ENCODE results near the gene USF3. TPM values are rescaled to one million over a fixed set of nuclear protein-coding genes. Genes with fewer than 3 reads are reported as not detected.

Gene USF3
- total and polyA plus RNA-seq, 8 donors: 3.3 to 30.6 (median 7.6) TPM

DNA sequence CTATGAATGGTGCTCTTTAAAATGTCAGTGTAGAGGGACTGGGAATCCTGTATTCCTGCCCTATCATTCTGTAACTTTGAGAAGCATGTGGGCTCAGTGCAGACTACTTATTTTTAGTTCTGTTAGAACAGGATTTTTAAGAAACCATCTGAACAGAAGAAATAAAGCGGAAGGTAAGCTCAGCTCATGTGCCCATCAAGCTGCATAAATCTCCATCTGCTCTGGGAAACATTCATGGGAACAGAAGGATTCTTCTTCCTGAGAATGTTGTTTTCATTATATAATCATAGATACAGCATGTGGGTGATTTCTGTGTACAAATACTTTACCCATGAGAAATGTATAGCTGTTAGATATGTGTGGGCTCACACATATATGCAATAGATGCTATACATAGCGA, 94.2 kb downstream of the USF3 start:
- no peaks in the 10 kb centered on the region for H3K27me3 ChIP-seq
- WGBS, 5 donors: 96 to 99% (median 97%) methylated on average over 2 of the region's 2 CpGs
- intact Hi-C loops (cut with DNase I; ENCODE audit: low total_unique reads): no loop called here
- peaks cover 0 to 8% (median 0%) of the 10 kb centered on the region in 4 donors for H3K4me1 ChIP-seq
- no peaks in the 10 kb centered on the region for H3K9me3 ChIP-seq
- no peak for TF ChIP-seq EP300 (IDR thresholded peaks at IDR 0.05)
- TF ChIP-seq, protein P1, sequence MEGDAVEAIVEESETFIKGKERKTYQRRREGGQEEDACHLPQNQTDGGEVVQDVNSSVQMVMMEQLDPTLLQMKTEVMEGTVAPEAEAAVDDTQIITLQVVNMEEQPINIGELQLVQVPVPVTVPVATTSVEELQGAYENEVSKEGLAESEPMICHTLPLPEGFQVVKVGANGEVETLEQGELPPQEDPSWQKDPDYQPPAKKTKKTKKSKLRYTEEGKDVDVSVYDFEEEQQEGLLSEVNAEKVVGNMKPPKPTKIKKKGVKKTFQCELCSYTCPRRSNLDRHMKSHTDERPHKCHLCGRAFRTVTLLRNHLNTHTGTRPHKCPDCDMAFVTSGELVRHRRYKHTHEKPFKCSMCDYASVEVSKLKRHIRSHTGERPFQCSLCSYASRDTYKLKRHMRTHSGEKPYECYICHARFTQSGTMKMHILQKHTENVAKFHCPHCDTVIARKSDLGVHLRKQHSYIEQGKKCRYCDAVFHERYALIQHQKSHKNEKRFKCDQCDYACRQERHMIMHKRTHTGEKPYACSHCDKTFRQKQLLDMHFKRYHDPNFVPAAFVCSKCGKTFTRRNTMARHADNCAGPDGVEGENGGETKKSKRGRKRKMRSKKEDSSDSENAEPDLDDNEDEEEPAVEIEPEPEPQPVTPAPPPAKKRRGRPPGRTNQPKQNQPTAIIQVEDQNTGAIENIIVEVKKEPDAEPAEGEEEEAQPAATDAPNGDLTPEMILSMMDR (IDR thresholded peaks at IDR 0.05): no peak
- TF ChIP-seq POLR2AphosphoS5 (IDR thresholded peaks at IDR 0.05): no peak
- TF ChIP-seq POLR2A (IDR thresholded peaks at IDR 0.05): no peak
- H3K4me3 ChIP-seq: no peak overlapping the region
- no peak for DNase-seq
- peaks cover 0 to 37% (median 5%) of the 10 kb centered on the region in 4 donors for H3K36me3 ChIP-seq
- no peak overlapping the region for H3K27ac ChIP-seq

DNA sequence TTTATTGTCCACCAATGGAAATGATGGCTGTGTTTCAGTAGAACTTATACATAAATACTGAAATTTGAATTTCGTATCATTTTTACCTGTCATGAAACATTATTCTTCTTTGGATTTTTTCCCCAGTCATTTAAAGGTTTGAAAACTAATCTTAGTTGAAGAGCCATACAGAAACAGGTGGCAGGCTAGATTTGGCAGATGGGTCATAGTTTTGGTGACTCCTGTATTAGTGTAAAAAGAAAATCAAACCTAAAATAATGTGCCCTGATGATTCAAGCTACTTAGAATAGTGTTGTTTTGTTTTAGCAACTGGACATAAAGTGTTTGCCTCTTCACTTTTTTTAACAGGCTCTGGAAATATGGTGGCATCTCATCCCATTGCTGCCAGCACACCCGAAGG, 95.2 kb downstream of the USF3 start:
- DNase-seq: no peak
- intact Hi-C loops (cut with DNase I; ENCODE audit: low total_unique reads): no loop called here
- Histone ChIP-seq H3K36me3 (peaks cover 0 to 30% (median 5%) of the 10 kb centered on the region in 4 donors), H3K4me3 (no peak overlapping the region), H3K4me1 (no peaks in the 10 kb centered on the region), H3K27me3 (no peaks in the 10 kb centered on the region), H3K9me3 (no peaks in the 10 kb centered on the region), H3K27ac (no peak overlapping the region)
- TF ChIP-seq EP300 (IDR thresholded peaks at IDR 0.05) (no peak), POLR2AphosphoS5 (IDR thresholded peaks at IDR 0.05) (no peak), POLR2A (IDR thresholded peaks at IDR 0.05) (no peak)
- TF ChIP-seq, protein P1 (IDR thresholded peaks at IDR 0.05): no peak
- 94 to 98% (median 95%) methylated on average over 2 of the region's 2 CpGs for WGBS, 5 donors

DNA sequence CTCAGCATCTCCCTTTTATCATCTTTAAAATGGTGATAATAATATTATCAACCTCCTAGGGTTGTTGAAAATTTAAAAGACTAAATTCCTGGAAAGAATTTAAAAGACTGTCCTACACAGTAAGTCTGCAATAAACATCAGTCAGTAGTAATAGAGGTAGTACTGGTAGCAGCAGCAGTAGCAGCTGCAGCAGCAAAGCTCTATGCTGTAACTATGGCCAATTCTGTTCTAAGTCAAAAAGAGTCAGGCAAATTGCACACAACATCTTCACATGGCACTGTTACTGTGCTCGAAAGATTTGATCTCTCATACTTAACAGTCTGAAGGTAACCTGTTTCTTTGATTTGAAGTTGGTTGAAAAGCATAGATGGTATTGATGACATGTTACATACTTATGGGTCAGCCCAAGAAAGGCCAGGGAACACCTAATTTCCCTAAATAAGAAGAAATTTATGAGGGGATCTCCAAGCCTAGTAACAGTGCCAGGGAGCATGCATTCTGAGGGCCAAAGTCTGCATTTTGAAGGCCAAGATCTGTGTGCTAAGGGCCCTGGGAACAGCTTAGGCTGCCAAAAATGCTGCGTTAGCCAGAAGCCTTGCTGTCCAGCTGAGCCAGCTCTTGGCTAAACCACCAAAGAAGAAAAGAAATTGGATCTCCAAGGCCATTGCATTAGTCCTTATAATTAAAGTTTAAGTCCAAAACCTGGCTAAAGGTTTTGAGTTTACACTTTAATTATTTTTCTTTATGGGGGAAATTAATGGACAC, 95.8 kb downstream of the USF3 start:
- no peak overlapping the region for H3K4me3 ChIP-seq
- H3K27ac ChIP-seq: no peak overlapping the region
- intact Hi-C loops (cut with DNase I; ENCODE audit: low total_unique reads): no loop called here
- peak in 1 of 2 donors; percentile 24 for DNase-seq
- no peaks in the 10 kb centered on the region for H3K9me3 ChIP-seq
- 67 to 86% (median 77%) methylated on average over 2 of the region's 2 CpGs for WGBS, 5 donors
- H3K36me3 ChIP-seq: peaks cover 0 to 30% (median 5%) of the 10 kb centered on the region in 4 donors
- H3K27me3 ChIP-seq: no peaks in the 10 kb centered on the region
- TF ChIP-seq EP300 (IDR thresholded peaks at IDR 0.05): no peak
- no peak for TF ChIP-seq POLR2AphosphoS5 (IDR thresholded peaks at IDR 0.05)
- TF ChIP-seq, protein P1 (IDR thresholded peaks at IDR 0.05): no peak
- no peak for TF ChIP-seq POLR2A (IDR thresholded peaks at IDR 0.05)
- H3K4me1 ChIP-seq: no peaks in the 10 kb centered on the region

Small RNA genes lying within 50 kb of the gene (small RNA-seq; reads per million reads assigned to genes)
- gene RN7SL767P: 0 reads per million in 4 donors

Other genes starting within 250 kb of the USF3 start
- gene SPICE1, start 181.5 kb downstream of the USF3 start, total RNA-seq: 10 to 100 TPM; 10.3 to 75.9 (median 31.9) TPM
- gene SPICE1, start 181.5 kb downstream of the USF3 start, polyA plus RNA-seq: 1 to 10 TPM; 1.7 to 2.9 (median 2.4) TPM
- 100 to 1,000 TPM in 1 of 5 donors, 10 to 100 TPM in 3, 1 to 10 TPM in 1; 2.7 to 142 (median 33.4) TPM for gene SIDT1, start 164.1 kb downstream of the USF3 start, total RNA-seq
- gene SIDT1, start 164.1 kb downstream of the USF3 start, polyA plus RNA-seq: 1 to 10 TPM in 2 of 3 donors, under 1 TPM in 1; 0.81 to 2.4 (median 1.8) TPM
- gene NAA50, start 49.6 kb upstream of the USF3 start, total RNA-seq: 100 to 1,000 TPM in 2 of 5 donors, 10 to 100 TPM in 3; 15.1 to 159 (median 45.1) TPM
- 10 to 100 TPM; 22.4 to 38.0 (median 36.8) TPM for gene NAA50, start 49.6 kb upstream of the USF3 start, polyA plus RNA-seq
- gene ATP6V1A, start 50.4 kb upstream of the USF3 start, total RNA-seq: 10 to 100 TPM in 4 of 5 donors, 1 to 10 TPM in 1; 4.3 to 75.6 (median 34.2) TPM
- gene ATP6V1A, start 50.4 kb upstream of the USF3 start, polyA plus RNA-seq: 10 to 100 TPM; 11.6 to 13.3 (median 12.7) TPM
- 1 to 10 TPM in 4 of 5 donors, under 1 TPM in 1; 0.58 to 9.4 (median 2.7) TPM for gene GRAMD1C, start 142.1 kb upstream of the USF3 start, total RNA-seq
- gene GRAMD1C, start 142.1 kb upstream of the USF3 start, polyA plus RNA-seq: 10 to 100 TPM in 1 of 3 donors, 1 to 10 TPM in 2; 3.9 to 10.1 (median 9.3) TPM

Measured in stomach (tissue), 9 donors.